SK-N-SH (cell line): ENCODE measurements around the gene RAD23B. TPM values are rescaled to one million over a fixed set of nuclear protein-coding genes. Genes with fewer than 3 reads are reported as not detected.

ENCODE experiments used
- CTCF ChIA-PET: fragments of 300-600, 350-600 bp; formaldehyde crosslinking; extraction: SDS; loops from one replicate; lab custom pipeline; 2021; lab: Yijun Ruan, JAX
- POLR2A ChIA-PET: fragments of 350-600 bp; sonication (Branson Sonifier 250); formaldehyde crosslinking; extraction: SDS; loops from one replicate; lab custom pipeline; 2020; ENCODE audit warnings: antibody characterized with exemption, inconsistent platforms; lab: Yijun Ruan, JAX
- DNase-seq: peaks from one replicate; pipeline ENCODE4 v3.0.0; 2012
- H2AFZ ChIP-seq: fragments of 200-600 bp; sonication (generic); 2 replicates; pipeline ENCODE4 v1.8.1; 2016; ENCODE audit warnings: antibody characterized with exemption, mild to moderate bottlenecking, low read depth
- H3F3A ChIP-seq: fragments of 200-600 bp; sonication (generic); replicated peaks from 2 replicates; pipeline ENCODE3; 2016; ENCODE audit warnings: antibody characterized with exemption, mild to moderate bottlenecking; ENCODE audit not compliant: insufficient read depth
- H3K27ac ChIP-seq, 2 experiments: fragments of 200-500 bp in 1 of 2; fragments of 200-600 bp in 1 of 2; sonication (Bioruptor generic) in 1 of 2; sonication (generic), shearing (Covaris generic) in 1 of 2; 2 replicates each; pipeline versions ENCODE4 v1.5.1 to v1.6.1; 2014 to 2016; ENCODE audit warnings: low read depth in 2 of 2, inconsistent platforms in 1 of 2, low read length in 1 of 2, mild to moderate bottlenecking in 1 of 2, mixed read lengths in 1 of 2
- H3K27me3 ChIP-seq: fragments of 200-600 bp; sonication (generic), shearing (Covaris generic); 2 replicates; pipeline ENCODE4 v1.6.1; 2016; ENCODE audit warnings: mixed run types; ENCODE audit not compliant: insufficient read depth
- H3K36me3 ChIP-seq, 2 experiments: fragments of 200-500 bp in 1 of 2; fragments of 200-600 bp in 1 of 2; sonication (Bioruptor generic) in 1 of 2; sonication (generic) in 1 of 2; replicated peaks in 1 of 2; 2 replicates each; pipeline versions ENCODE3 to v1.5.1; 2014 to 2016; ENCODE audit warnings: low read length in 1 of 2, mild to moderate bottlenecking in 1 of 2; ENCODE audit not compliant: insufficient read depth in 2 of 2, control insufficient read depth in 1 of 2
- H3K4me1 ChIP-seq, 2 experiments: fragments of 200-500 bp in 1 of 2; fragments of 200-600 bp in 1 of 2; sonication (Bioruptor generic) in 1 of 2; sonication (generic), shearing (Covaris generic) in 1 of 2; 2 replicates each; pipeline versions ENCODE4 v1.5.1 to v1.6.1; 2014 to 2016; ENCODE audit warnings: low read depth in 1 of 2, low read length in 1 of 2, mixed run types in 1 of 2; ENCODE audit not compliant: insufficient read depth in 2 of 2, control insufficient read depth in 1 of 2
- H3K4me2 ChIP-seq: fragments of 200-600 bp; sonication (generic), shearing (Covaris generic); 2 replicates; pipeline ENCODE4 v1.6.1; 2017; ENCODE audit warnings: mixed run types
- H3K4me3 ChIP-seq, 2 experiments: fragments of 200-500 bp in 1 of 2; fragments of 200-600 bp in 1 of 2; sonication (Bioruptor generic) in 1 of 2; sonication (generic), shearing (Covaris generic) in 1 of 2; 2 replicates each; pipeline versions ENCODE4 v1.5.1 to v1.8.1; 2014 to 2016; ENCODE audit warnings: low read depth in 2 of 2, inconsistent platforms in 1 of 2, low read length in 1 of 2, mild to moderate bottlenecking in 1 of 2, mixed read lengths in 1 of 2, moderate library complexity in 1 of 2
- H3K79me2 ChIP-seq: fragments of 200-600 bp; sonication (generic); 2 replicates; pipeline ENCODE4 v1.8.1; 2017; ENCODE audit warnings: mild to moderate bottlenecking; ENCODE audit not compliant: insufficient read depth
- H3K9ac ChIP-seq: fragments of 200-600 bp; sonication (generic); 2 replicates; pipeline ENCODE4 v1.6.1; 2017; ENCODE audit warnings: mixed run types
- H3K9me2 ChIP-seq: fragments of 200-600 bp; sonication (generic); 2 replicates; pipeline ENCODE4 v1.6.1; 2017; ENCODE audit warnings: mixed run types
- H3K9me3 ChIP-seq: fragments of 200-600 bp; sonication (generic); 2 replicates; pipeline ENCODE4 v1.6.1; 2017; ENCODE audit warnings: mixed run types, mild to moderate bottlenecking, moderate library complexity
- H4K20me1 ChIP-seq: fragments of 200-600 bp; sonication (generic); 2 replicates; pipeline ENCODE4 v1.6.1; 2017; ENCODE audit warnings: mild to moderate bottlenecking, mixed run types; ENCODE audit not compliant: insufficient read depth
- CHD2 ChIP-seq: fragments of 150-350 bp; IDR thresholded peaks from 2 replicates; pipeline ENCODE4 v1.6.1; 2018; ENCODE audit warnings: low read length; ENCODE audit not compliant: partially characterized antibody
- CTCF ChIP-seq: fragments of 200-600 bp; sonication (generic); IDR thresholded peaks from 2 replicates; pipeline ENCODE4 v1.6.1; 2017; ENCODE audit warnings: antibody characterized with exemption, mild to moderate bottlenecking, moderate library complexity
- EZH2phosphoT487 ChIP-seq: fragments of 200-600 bp; sonication (generic); IDR thresholded peaks from 2 replicates; pipeline ENCODE4 v1.6.1; 2017; ENCODE audit warnings: low read depth, mixed run types, mild to moderate bottlenecking, antibody characterized with exemption, moderate library complexity, borderline replicate concordance
- GABPA ChIP-seq: IDR thresholded peaks from 2 replicates; pipeline ENCODE4 v1.4.0; 2012; ENCODE audit warnings: low read depth, mild to moderate bottlenecking
- JUND ChIP-seq: IDR thresholded peaks from 2 replicates; pipeline ENCODE4 v1.4.0; 2012
- NFIC ChIP-seq: IDR thresholded peaks from 2 replicates; pipeline ENCODE4 v1.4.0; 2012; ENCODE audit warnings: borderline replicate concordance
- PBX3 ChIP-seq: IDR thresholded peaks from 2 replicates; pipeline ENCODE4; 2012
- POLR2AphosphoS5 ChIP-seq: IDR thresholded peaks from 2 replicates; pipeline ENCODE4 v1.6.1; 2012; ENCODE audit warnings: low read depth, low read length
- REST ChIP-seq: IDR thresholded peaks from 2 replicates; pipeline ENCODE4 v1.6.1; 2012; ENCODE audit warnings: mild to moderate bottlenecking, low read depth, low read length, moderate library complexity
- RXRA ChIP-seq: IDR thresholded peaks from 2 replicates; pipeline ENCODE4 v1.4.0; 2012; ENCODE audit warnings: low read depth, mild to moderate bottlenecking, borderline replicate concordance
- TAF1 ChIP-seq: IDR thresholded peaks from 2 replicates; pipeline ENCODE4 v1.6.1; 2012; ENCODE audit warnings: low read depth, mild to moderate bottlenecking, low read length, moderate library complexity, borderline replicate concordance
- TCF12 ChIP-seq: IDR thresholded peaks from 2 replicates; pipeline ENCODE4 v1.4.0; 2012
- TEAD4 ChIP-seq: IDR thresholded peaks from 2 replicates; pipeline ENCODE4 v1.4.0; 2012; ENCODE audit warnings: mild to moderate bottlenecking, borderline replicate concordance; ENCODE audit not compliant: insufficient read depth
- YY1 ChIP-seq: IDR thresholded peaks from 2 replicates; pipeline ENCODE4 v1.4.0; 2012; ENCODE audit warnings: low read depth, mild to moderate bottlenecking
- ZBTB33 ChIP-seq: IDR thresholded peaks from 2 replicates; pipeline ENCODE4 v1.4.0; 2012; ENCODE audit warnings: low read depth, borderline replicate concordance
- WGBS: methylation state at CpG from one replicate; pipeline ENCODE4 v1.1.6; 2017; ENCODE audit warnings: low lambda C conversion rate; 5-methylcytosine and 5-hydroxymethylcytosine counted together
- polyA plus RNA-seq, 3 experiments: library from polyadenylated mRNA; depleted of rRNA; stranded (reverse); fragments of >200 nt; gene quantifications; 2 replicates each; pipeline ENCODE4 v1.2.3, GENCODE V29; 2012

The RAD23B gene
- polyA plus RNA-seq, 1 of the 3 experiments (the other 2 are of a cell fraction) = 62.9 TPM

- TF ChIP-seq GABPA (no peak), TEAD4 (no peak)
- TF ChIP-seq, all 33 proteins: peak for 0
These were observed 23.2 kb downstream of the RAD23B start (continued) for GRCh38 chr9:107306308-107306707.

- peaks cover 74% of the 10 kb centered on the region for H4K20me1 ChIP-seq
- no peaks in the 10 kb centered on the region; a peak in 1 of 4 replicates for H3K4me1 ChIP-seq
- H3K27me3 ChIP-seq = no peaks in the 10 kb centered on the region
- H3K9ac ChIP-seq = no peak overlapping the region
- H3K4me3 ChIP-seq = no peak overlapping the region
- H3K9me2 ChIP-seq = no peaks in the 10 kb centered on the region
- ChIA-PET POLR2A (no interaction called here), CTCF (interaction anchor here (0.6 to 1.4 kb wide), 2 partner anchors 34 to 1341 kb away, joined by 3 to 4 read pairs; no protein-coding TSS in a partner anchor)
- TF ChIP-seq CHD2 (no peak), ZBTB33 (no peak), NFIC (no peak)
- TF ChIP-seq, all 33 proteins: peak for 0
- Histone ChIP-seq H3K9me3 (no peaks in the 10 kb centered on the region), H2AFZ (no peak overlapping the region), H3K4me2 (no peak overlapping the region), H3F3A (peaks cover 16% of the 10 kb centered on the region), H3K36me3 (peaks cover 72 to 73% of the 10 kb centered on the region in 2 experiments), H3K79me2 (peaks cover 98% of the 10 kb centered on the region), H3K27ac (no peak overlapping the region)
- DNase-seq = no peak
- 94% methylated on average over 1 of the region's 1 CpG for WGBS
These were observed 24.3 kb downstream of the RAD23B start for GRCh38 chr9:107307331-107307730.

- Histone ChIP-seq H3K27me3 (no peaks in the 10 kb centered on the region), H3K4me1 (no peaks in the 10 kb centered on the region; a peak in 1 of 4 replicates), H3K36me3 (peaks cover 70 to 71% of the 10 kb centered on the region in 2 experiments), H4K20me1 (peaks cover 83% of the 10 kb centered on the region), H3K79me2 (peaks cover 96% of the 10 kb centered on the region), H3K9me2 (no peaks in the 10 kb centered on the region), H3F3A (peaks cover 16% of the 10 kb centered on the region), H3K9me3 (no peaks in the 10 kb centered on the region), H3K27ac (no peak overlapping the region), H3K9ac (no peak overlapping the region), H3K4me2 (no peak overlapping the region), H2AFZ (no peak overlapping the region), H3K4me3 (no peak overlapping the region)
- DNase-seq = no peak
- WGBS = 0% methylated on average over 1 of the region's 1 CpG
- CTCF ChIA-PET = interaction anchor here (0.5 to 1.4 kb wide), 2 partner anchors 33 to 41 kb away, joined by 3 to 4 read pairs; no protein-coding TSS in a partner anchor
- TF ChIP-seq POLR2AphosphoS5 (no peak), PBX3 (no peak), REST (no peak), RXRA (no peak), GABPA (no peak), JUND (no peak), TAF1 (no peak), TCF12 (no peak), CTCF (no peak), YY1 (no peak), EZH2phosphoT487 (no peak)
- POLR2A ChIA-PET = no interaction called here
These were observed 25.4 kb downstream of the RAD23B start for GRCh38 chr9:107308461-107308860.
